GM21528 (cell line): ENCODE measurements around the gene FSTL5.

Experiments used
- ATAC-seq: cut with Tn5 transposase; IDR thresholded peaks from one replicate; pipeline ENCODE4 v1.9.1; 2021; ENCODE audit warnings: mild to moderate bottlenecking, moderate library complexity; ENCODE audit not compliant: unreplicated experiment, low FRiP score

The FSTL5 gene

DNA sequence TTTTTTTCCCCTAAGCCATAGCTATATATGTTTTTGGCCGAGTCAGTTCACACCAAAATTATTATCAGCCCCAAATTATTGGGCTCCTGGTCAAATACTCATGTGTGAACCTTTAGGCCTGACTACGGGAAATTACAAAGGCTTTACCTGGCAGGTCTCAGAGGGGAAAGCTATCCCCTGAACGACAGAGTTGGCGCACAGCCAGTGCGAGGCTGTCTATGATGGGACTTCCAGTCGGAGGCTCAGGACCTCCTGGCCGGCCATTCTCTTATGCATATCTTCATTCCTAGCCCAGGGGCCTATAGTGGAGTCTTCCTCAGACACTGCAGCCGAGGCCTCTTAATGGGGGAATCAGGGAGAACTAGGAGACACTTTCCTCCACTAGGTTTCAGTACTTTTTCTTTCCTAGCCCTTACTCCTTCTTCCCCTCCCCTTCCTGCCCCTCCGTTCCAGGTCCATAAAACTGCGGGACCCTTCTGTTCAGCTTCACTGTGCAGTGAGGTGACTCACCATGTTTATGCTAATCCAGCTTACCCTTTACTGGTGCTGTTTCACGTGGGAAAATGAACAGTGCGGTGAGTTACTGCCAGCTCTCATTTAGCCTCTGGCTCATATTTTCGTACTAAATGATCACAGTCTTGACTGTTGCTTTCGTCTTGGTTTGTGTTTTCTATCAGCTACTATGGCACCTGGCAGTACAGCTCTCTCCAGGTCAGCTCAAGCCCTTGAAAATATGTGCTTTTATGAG is 533.9 kb downstream of the FSTL5 start:
- no peak for ATAC-seq

DNA sequence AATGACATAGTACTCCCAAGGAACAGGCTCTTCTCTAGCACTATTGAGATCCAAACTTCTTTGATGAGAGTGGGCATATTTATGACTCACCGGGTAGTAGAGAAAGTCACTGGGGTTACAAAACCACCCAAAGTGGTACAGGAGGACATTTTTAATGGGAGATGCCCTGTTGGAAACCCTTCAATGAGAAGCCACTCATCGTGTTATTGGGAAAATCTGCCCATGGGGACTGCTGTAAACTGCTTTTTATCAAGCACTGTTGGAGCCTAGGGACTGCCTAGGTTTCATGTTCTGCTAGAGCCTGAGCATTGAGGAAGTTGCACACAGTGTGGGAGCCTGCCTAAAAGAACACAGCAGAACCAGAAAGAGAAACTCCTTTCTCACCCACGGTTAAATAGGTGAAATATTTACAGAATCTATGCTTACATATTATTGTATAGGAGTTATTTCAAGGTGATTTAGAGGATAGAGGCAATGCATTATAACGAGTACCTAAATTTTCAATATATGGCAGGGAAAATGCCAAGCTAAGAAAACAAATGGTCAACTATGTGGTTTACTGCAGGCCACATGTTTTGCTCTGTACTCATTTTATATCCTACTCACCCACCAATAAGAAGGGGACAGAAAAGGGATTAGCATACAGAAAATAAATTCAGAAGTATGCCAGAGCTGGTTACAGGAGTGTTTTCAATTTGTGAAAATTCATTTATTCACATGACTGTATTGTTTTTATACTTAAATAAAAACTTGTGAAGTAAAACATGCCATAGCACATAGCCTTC is 559.1 kb downstream of the FSTL5 start:
- no peak for ATAC-seq

DNA sequence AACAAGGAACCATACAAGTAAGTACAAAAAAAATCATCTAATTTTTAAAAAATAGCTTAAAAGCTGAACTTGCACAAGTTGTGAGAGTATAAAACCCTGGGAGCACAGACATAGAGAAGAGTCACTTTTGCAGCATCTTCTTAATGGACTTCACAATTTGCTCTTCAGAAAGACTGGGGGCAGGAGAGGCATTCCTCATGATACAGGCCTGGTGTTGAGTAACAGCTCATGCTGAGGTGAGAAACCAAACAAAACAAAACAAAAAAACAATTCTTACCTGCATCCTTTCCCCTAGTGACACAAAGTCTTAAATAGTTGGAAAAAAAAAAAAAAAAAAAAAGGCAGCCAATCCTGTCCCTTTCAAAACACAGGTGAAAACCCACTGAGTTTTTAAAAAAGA is 562.8 kb downstream of the FSTL5 start:
- no peak for ATAC-seq

DNA sequence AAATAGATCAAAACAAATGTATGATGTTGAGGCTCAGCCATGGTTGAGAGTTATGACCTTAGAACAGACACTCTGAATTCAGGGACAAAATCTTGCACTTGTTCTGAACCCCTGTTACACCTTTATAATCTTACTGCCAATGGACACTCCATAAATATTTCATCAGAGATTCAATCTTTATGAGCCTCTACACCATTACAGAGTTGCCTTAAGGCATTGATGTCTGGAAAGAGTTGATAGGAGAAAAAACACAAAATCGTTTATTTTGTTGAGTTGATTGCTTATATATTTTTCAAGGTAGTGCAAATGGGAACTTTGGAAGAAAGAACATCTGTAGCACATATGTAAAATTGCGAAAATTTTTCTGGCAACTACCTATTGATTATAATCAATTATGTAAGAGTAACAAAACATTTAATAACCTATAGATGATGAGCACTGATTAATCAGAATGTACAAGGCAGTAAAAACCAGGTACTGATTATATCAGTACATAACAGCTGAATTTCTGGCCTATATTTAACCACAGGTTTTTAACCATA is 568.5 kb downstream of the FSTL5 start:
- no peak for ATAC-seq

DNA sequence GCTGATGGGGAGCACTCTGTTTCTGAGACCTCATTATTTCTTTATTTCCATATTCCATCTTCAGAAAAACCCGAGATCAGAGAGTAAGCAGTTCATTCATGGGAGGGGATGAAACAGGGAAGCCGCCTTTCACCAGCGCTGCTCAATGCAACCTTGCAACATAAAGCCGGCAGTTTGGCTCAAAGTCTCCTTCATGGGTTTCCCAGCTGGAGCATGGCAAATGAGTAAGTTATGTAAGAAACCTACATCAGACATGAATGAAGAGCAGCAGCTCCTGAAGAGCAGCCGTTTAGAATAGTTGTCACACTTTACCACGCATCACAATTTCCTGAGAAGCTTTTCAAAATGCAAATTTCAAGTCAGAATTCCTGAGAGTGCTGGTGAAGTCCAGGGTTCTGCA is 578.8 kb downstream of the FSTL5 start:
- ATAC-seq, result no peak

DNA sequence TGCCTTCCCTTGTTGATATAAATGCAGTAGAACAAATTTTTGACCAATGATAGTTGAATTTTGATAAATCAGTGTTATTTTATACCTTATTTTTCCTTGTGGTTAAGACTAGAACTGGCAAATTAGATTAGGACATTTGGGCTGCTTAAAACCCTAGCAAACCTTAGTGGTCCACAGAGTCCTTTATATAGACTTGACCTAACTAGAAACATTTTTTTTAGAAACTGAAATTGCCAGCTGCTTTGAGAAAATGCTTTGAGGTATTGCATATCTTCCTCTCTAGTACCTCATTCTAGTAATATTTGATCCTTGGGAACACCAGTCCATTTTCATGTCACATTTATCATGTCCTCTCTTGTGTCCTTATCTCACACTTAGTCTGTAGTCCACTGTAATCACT is 580.3 kb downstream of the FSTL5 start:
- no peak for ATAC-seq

DNA sequence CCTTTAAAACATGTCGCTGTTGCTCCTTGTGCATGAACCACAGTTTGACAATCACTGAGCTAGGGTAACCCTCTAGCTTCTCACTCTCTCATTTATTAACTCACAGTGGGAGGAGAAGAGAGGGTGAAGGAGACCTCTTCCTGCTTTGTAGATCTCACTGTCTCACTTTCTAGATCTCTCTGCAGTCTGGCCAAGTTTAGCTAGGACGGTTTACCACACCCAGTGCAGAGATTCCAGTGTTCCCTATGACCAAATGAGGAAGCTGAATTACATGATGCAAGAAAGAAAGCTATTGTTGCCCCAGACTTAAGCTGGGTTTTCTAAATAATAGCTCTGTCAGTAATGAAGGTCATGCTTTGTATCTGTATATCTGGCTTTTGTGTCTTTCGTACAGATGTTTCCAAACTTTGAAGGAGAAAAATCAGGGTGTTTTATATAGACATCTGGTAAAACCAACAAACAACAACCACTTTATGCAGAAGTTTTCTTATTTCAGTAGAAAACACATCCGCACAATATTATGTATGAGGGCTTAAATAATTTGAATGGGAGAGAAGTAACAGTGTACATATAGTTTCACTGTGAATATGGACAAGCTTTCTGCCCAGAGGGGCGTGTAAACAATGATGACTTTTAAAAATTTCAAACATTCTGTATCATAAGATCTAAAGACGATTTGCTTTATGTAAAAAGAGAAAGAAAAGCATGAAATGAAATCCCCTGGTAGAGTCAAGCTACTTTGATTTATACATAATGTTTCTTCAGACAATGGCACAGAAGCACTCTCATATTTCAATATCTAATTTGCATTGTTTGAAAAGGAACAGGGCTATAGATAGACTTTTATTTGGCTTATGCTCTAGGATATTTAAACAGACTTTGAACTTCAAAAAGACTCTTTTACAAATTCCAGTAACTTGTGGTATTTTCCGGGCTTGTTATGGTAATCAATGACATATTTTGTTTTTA is 582.3 kb downstream of the FSTL5 start:
- no peak for ATAC-seq

DNA sequence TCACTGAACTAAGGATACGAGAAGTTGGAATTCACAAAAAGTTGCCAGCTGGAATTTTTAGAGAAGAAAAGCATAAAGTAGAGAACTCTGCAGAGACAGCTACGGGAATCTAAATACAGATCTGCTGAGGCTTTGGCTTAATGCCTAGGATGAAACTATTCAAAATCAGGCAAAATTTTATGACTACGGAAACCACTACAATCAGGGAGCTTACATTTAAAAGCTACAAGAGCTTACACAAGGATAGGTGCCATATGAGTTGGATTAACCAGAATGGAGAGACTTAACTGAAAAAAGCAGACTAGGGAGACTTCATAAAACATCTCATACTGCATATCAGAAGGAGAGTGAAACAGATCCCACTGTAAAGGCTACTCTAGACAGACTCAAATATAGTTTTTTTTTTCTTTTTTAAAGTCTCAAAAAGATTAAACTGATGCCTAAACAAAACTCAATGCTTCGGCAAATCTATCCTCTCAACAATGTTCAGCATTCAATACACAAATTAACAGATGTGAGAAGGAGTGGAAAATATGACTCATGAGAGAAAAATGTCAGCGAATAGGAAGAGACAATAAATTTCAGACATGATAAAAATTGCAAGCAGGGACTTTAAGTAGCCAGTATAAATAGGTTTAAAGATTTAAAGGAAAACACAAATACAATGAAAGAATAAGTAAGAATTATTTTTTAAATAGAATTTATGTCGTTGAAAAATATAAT is 586.1 kb downstream of the FSTL5 start:
- ATAC-seq, result no peak

DNA sequence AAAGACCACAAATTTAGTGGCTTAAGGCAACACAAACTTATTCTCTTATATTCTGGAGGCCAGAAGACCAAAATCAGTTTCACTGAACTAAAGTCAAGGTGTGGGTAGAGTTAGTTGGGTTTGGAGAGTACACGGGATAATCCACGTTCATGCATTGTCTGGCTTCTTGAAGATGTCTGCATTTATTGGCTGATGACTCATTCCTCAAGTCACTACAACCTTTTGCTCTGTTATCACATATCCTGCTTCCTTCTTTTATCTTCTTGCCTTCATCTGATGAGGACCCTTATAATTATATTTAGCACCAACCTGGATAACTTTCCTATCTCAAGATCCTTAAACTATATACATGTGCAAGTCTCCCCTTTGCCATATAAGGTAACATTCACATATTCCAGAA is 590.0 kb downstream of the FSTL5 start:
- no peak for ATAC-seq

DNA sequence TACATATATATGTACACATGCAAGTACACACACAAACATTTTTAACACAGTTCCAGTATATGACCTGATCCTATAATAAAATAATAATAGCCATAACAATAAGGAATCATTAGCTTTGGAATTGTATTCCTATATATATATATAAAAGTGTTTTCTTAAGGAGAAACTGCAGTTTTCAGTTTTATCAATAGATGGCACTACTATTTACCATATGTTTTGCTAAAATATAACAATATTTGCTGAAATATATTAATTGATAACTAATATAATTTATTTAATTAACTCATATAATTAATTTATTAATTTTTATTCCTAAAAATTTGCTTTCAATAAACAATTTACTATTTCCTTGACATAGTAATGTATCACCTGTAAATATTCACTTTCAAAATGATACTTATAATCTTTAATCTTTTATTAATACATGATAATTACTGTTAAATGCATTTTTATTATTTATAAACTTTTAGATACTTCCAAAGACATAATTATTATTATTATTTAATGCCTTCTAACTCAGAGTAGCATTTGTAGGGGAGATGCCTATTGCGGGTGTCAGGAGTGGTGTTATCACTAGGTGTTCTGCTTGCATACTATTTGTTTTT is 599.5 kb downstream of the FSTL5 start:
- no peak for ATAC-seq

DNA sequence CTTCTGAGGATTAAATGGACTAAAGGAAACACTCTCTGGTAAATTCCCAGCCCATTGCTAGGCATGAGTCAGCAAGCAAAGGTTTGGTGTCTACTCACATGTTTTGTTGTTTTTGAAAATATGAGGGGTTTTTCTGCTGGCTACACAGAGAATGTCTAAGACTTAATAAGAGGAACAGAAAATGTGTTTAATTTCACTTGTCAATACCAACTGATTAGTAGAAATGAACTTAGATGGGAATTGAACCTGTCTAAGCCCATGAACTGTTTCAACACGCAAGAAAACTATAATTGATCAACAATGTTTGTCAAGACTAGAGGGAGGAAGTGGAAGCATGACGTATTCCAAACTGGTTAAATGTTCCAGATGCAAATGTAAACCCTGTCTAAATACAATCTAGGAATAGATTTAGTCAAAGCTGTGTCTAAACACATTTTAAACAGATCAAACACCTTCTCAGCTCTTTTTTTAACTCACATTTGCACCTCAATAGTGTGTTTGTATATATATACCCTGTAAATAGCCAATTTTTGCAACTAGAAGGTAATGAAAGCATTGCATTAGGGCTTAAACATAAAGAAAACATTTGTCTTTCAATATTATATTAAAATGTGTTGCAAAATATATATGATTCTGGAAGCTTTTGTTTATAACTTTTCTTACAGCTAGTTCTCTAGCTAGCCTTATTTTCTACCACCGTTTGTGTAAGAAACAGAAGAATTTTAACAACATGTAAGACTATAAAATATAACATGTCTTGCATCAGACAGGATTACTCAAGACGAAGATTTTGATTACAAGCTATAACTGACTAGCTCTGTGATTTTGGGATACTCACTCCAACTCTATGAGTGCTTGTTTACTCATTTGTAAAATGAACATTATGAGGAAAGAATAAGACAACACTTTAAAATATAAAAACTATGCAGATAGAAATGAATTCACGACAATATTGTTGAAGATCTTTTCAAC is 607.8 kb downstream of the FSTL5 start:
- ATAC-seq, result no peak

DNA sequence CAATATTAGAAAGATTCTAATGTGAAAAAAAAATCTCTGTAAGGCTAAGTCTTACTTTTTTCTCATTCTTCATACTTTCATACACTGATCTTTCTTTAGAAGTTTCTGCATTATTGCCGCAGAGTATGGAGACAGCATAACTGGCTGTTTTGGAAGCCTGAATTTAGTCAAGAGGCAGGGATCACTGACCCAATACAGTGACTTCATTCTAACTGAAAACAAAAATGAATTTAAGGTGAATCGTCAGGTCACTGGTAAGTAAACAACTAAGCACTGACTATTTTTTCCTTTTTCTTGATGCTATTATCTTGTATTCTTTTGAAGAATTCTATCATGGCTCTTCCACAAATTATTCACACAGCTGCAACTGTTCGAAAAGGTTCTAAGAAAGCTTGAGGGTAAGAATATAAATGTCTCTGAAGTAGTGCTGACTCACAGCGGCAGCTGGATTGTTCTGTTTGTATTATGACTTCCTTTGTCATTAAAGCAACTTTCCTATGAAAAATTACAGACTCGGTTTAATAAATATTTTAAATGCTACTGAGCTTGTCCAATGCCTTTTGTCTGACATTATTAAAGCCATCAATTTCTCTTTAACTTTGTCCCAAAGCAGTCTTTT is 609.3 kb downstream of the FSTL5 start:
- ATAC-seq, result no peak

DNA sequence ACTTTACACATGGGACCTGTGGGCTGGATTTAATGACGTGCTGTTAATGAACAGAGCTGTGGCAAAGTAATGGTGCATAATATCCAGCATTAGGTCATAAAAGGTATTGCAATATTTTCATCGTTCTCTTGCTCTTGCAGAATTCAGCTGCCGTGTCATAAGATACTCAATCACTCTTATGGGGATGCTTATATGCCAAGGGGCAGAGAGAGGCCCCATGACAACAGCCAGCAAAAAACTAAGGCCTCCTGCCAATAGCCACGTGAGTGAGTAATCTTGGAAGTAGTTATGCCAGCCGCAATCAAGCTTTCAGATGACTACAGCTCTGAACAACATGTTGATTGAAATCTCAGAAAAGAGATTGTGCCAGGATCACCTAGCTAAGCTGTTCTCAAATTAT is 616.9 kb downstream of the FSTL5 start:
- ATAC-seq, result no peak

DNA sequence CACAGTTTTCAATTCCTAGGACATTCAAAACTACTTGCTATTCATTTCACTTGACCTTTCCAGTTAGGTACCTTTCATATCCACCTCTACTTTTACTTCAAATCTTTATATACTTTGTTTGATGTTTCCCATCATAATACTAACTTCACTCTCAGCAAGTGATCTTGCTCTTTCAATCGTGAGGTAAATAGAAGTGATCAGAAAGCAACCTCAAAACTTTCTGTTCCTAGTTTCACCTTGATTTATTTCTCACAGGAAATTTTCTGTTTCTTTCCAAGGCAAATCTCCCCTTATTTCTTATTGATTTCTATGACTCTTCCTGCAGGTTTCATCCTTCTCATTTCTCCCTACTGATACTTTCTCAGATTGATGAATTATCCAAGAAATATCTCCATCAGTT is 623.5 kb downstream of the FSTL5 start:
- ATAC-seq, result no peak

DNA sequence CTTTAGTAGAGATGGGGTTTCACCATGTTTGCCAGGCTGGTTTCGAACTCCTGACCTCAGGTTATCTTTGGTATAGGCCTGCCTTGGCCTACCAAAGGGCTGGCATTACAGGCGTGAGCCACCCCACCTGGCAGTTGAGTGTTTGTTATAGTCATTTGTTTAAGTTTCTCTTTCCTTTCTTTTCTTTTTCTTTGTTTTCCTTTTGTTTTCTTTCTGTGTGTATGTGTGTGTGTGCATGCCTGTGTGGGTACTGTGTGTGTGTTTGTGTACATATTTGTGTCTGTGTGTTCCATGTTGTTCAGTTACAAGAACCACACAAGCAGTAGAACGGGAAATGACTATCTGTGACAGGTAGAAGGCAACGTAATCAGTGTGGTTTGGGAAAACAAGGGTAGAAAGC is 624.9 kb downstream of the FSTL5 start:
- ATAC-seq, result no peak

DNA sequence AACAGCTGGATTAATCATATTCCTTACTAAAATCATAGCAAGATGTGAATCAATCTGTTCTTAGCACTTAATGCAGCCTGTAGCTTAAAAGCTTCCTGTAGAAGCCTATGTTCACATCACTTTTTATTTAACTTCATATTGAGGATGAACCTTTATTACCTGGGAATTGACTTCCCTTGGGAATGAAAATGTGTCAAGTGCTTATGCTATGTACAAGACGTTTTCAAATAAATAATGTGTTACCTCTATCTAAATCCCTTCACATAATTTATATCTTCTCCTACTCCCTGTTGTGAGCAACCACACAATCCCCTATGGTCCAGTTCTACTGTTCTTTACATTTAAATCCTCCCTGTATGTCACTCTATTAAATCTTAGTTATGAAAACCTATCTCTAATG is 633.1 kb downstream of the FSTL5 start:
- no peak for ATAC-seq

DNA sequence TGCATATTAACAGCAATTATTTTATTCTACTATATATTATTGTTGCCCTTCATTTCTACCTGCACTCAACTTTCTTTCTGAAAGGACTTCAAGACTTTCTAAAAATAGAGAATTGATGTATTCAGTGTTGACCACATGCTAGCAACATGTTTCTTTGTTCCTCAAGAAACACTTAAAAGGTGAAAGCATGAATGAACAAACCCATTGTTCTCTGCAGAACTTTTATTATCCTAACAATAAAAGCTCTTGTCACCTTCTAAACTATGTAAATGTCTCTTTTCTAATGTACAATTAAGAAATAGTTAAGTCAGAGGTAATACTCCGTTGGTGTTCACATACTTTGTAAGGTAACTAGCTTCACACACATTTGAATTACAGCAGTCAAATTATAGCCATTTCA is 638.7 kb downstream of the FSTL5 start:
- ATAC-seq, result no peak

DNA sequence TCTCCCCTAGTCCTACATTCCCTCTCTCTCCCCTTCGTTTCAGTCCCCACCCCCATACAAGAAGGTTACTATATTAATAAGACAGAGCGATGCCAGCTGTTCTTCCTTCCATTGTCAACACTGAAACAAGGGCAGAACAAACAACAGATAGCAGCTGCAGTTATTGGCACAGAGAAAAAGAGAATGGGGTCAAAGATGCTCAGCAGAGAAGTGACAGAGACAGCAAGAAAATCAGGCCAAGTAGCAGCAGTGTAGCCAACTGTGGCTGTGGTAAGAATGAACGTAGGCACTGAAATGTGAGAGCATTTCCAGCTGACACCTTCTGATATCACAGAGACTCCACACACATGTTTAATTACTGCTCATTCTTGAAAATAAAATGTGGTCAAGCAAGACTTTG is 641.8 kb downstream of the FSTL5 start:
- no peak for ATAC-seq
